Measurements from ENCODE around the gene TSPAN12. TPM values are rescaled to one million over a fixed set of nuclear protein-coding genes. Genes with fewer than 3 reads are reported as not detected.

TSPAN12 gene
- total RNA-seq, 4 donors from 2014 or later, result 1.3 to 4.6 (median 3.3) TPM

DNA sequence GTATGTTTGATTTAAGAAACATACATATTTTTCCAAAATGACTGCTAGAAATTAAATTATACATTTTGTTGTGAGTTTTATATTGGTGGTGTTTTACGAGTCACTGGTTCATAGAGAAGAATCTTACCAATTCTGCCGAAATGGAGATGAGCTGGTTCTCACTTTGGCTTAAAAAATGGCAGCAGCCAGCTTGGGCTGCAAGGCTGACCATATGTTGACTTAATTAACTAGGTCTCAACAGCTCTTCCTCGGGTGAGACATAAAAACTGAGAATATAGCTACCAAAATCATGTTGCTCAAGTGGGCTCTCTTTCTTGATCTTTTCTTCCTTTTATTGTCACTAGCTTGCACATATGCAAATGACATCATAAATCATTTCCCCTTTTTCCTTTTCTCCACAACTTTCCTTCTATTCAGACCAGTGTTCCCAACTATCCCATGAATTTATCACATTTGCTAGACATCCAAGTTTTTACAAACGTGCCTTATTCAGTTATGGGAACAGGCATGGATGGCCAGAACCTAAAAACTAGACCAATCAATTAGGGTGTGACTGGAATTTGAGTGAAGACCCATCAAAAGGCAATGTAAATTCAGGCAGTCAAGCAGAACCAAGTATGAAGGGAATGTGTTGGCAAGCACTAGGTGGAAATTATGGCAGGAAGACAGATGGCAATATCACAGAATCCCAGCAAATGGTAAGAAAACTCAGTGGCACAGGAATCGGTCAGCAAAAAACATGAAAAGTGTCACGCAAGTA lies 6.4 kb upstream of the TSPAN12 start:
- TF ChIP-seq POLR2A (IDR thresholded peaks at IDR 0.05), result no peak
- TF ChIP-seq, protein P1, sequence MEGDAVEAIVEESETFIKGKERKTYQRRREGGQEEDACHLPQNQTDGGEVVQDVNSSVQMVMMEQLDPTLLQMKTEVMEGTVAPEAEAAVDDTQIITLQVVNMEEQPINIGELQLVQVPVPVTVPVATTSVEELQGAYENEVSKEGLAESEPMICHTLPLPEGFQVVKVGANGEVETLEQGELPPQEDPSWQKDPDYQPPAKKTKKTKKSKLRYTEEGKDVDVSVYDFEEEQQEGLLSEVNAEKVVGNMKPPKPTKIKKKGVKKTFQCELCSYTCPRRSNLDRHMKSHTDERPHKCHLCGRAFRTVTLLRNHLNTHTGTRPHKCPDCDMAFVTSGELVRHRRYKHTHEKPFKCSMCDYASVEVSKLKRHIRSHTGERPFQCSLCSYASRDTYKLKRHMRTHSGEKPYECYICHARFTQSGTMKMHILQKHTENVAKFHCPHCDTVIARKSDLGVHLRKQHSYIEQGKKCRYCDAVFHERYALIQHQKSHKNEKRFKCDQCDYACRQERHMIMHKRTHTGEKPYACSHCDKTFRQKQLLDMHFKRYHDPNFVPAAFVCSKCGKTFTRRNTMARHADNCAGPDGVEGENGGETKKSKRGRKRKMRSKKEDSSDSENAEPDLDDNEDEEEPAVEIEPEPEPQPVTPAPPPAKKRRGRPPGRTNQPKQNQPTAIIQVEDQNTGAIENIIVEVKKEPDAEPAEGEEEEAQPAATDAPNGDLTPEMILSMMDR (IDR thresholded peaks at IDR 0.05), result no peak
- no peak overlapping the region for H3K4me3 ChIP-seq (ENCODE audit: low read depth, poor library complexity, severe bottlenecking)
- DNase-seq (ENCODE audit: low spot score in 2 of 2), result no peak
- WGBS, 2 donors, result 63 to 66% methylated on average over 6 of the region's 6 CpGs
- intact Hi-C loops (cut with DNase I; ENCODE audit: low total_unique reads), result no loop called here

DNA sequence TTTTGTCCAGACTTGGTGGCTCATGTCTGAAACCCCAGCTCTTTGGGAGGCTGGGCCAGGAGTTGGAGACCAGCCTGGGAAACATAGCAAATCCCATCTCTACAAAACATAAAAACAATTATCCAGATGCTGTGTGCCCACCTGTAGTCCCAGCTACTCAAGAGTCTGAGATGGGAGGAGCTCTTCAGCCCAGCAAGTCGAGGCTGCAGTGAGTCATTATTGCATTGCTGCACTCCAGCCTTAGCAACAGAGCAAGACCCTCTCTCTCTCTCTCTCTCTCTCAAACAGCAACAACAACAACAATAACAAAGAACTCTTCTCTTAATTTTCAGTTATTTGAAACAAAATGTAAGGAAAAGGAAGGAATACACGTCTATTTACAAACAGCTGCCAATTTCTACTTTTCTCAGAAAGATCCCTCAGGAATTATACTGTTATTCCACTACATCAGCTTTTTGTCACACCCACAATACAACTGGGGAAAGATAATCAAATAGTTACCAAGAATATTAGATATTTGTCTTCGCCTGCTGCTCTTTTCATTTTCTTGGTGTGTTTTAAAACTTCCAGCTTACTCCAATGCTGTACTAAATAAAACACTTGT lies 5.1 kb upstream of the TSPAN12 start:
- intact Hi-C loops (cut with DNase I; ENCODE audit: low total_unique reads), result no loop called here
- DNase-seq (ENCODE audit: low spot score in 2 of 2), result no peak
- H3K4me3 ChIP-seq (ENCODE audit: low read depth, poor library complexity, severe bottlenecking), result no peak overlapping the region
- 37 to 39% methylated on average over 3 of the region's 3 CpGs for WGBS, 2 donors
- TF ChIP-seq, protein P1 (IDR thresholded peaks at IDR 0.05), result no peak
- no peak for TF ChIP-seq POLR2A (IDR thresholded peaks at IDR 0.05)

DNA sequence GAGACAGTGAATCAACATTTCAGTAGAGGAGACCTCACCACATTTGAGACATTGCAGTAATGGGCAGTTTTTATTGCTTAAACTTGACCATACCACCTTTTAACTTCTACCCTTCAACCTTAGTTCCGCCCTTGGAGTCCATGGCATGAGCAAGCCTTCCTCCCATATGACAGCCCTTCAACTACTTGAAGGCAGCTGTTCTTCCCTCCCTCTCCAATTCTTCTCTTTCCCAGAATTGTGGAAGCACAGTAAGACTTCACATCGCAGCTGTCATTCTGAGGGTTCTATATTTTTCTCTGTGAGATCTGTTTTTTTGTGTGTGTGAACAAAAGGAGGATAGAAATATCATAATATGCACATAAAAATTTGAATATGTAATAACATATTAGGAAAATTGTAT lies 2.2 kb upstream of the TSPAN12 start:
- DNase-seq (ENCODE audit: low spot score in 2 of 2), result no peak
- intact Hi-C loops (cut with DNase I; ENCODE audit: low total_unique reads), result no loop called here
- WGBS, 2 donors, result 98 to 99% methylated on average over 2 of the region's 2 CpGs
- H3K4me3 ChIP-seq (ENCODE audit: low read depth, poor library complexity, severe bottlenecking), result no peak overlapping the region
- TF ChIP-seq, protein P1 (IDR thresholded peaks at IDR 0.05), result no peak
- no peak for TF ChIP-seq POLR2A (IDR thresholded peaks at IDR 0.05)

DNA sequence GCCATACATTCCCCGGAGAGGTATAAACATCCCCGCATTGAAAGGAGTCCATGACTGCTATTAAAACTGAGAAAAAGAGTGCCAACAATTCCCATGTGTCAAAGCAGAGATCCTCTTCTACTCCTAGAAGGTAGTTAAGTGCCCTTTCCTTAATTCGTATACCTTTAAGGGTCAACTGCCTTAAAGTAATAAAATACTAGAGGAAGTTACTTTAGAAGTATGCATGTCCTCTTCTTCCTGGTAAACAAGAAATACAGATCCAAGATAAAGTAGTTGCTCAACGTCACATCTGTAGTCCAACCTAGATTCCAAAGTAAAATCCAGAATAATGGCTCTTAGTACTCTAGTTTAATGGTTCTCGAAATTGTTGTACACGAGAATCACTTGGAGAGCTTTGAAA lies 1.5 kb upstream of the TSPAN12 start:
- 87% methylated on average over 6 of the region's 6 CpGs for WGBS, 2 donors
- TF ChIP-seq, protein P1 (IDR thresholded peaks at IDR 0.05), result no peak
- TF ChIP-seq POLR2A (IDR thresholded peaks at IDR 0.05), result no peak
- intact Hi-C loops (cut with DNase I; ENCODE audit: low total_unique reads), result no loop called here
- H3K4me3 ChIP-seq (ENCODE audit: low read depth, poor library complexity, severe bottlenecking), result no peak overlapping the region
- DNase-seq (ENCODE audit: low spot score in 2 of 2), result no peak

DNA sequence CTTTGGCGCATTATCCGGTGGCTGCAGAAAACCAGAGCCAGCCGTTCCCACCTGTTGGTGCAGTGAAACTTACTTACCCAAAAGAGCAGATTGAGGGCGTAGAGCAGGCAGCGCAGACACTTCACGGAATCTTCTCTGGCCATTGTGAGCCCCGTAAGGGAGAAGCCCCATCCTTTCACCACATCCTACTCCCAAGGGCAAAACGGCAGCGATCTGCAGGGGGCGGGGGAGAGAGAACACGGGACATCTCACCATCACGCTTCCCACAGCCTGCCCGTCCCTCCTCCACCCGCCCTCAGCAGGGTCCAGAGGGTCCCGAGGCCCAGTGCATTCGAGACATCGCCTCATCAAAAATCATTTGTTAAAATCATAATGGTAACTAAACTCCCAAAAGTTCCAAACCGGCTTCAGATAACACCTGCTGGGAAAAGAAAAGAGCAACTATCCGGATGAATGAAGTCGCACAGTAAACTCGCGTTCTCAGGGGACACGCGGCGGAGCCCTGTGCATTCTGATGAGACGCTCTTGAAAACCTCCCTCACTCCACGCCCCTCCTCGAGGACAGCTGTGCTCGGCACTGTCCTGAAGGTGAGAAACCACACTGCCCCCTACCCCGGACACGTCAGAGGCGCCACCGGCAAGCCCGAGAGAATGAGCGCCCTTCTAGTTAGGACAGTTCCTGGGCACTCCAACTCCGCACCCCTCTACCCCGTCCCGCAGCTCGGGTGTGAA lies 1.2 kb downstream of the TSPAN12 start:
- no peak for DNase-seq (ENCODE audit: low spot score in 2 of 2)
- TF ChIP-seq, protein P1 (IDR thresholded peaks at IDR 0.05), result no peak
- TF ChIP-seq POLR2A (IDR thresholded peaks at IDR 0.05), result no peak
- intact Hi-C loops (cut with DNase I; ENCODE audit: low total_unique reads), result no loop called here
- no peak overlapping the region for H3K4me3 ChIP-seq (ENCODE audit: low read depth, poor library complexity, severe bottlenecking)
- WGBS, 2 donors, result 3 to 8% methylated on average over 30 to 35 of the region's 39 CpGs
